ENCODE data around the gene ACVR2B.

The ACVR2B gene

GRCh38 chr3:38533285-38533976 lies 79.7 kb downstream of the ACVR2B start:
- no peak for DNase-seq (ENCODE audit: low read depth)

- no peak for DNase-seq (ENCODE audit: low read depth)
Observed at GRCh38 chr3:38534180-38534579, 80.5 kb downstream of the ACVR2B start.

GRCh38 chr3:38534604-38535003 lies 80.9 kb downstream of the ACVR2B start:
- DNase-seq (ENCODE audit: low read depth), result no peak

GRCh38 chr3:38536671-38537070 lies 83.0 kb downstream of the ACVR2B start:
- DNase-seq (ENCODE audit: low read depth), result no peak

GRCh38 chr3:38538773-38539353 lies 85.2 kb downstream of the ACVR2B start:
- DNase-seq (ENCODE audit: low read depth), result no peak

- DNase-seq (ENCODE audit: low read depth), result no peak
Observed at GRCh38 chr3:38541806-38542205, 88.1 kb downstream of the ACVR2B start.

All from stimulated activated CD8-positive, alpha-beta memory T cell treated with anti-CD3 and anti-CD28 coated beads, Interleukin-12 subunit alpha, Interleukin-12 subunit beta, amount 100 ng/mL, for 1 hour (primary cell).